ENCODE measurements around the gene TFF3. TPM values are rescaled to one million over a fixed set of nuclear protein-coding genes. Genes with fewer than 3 reads are reported as not detected.
A peak's percentile ranks its signal among the peaks of the same experiment; 100 is the strongest.

Gene TFF3
- total and polyA plus RNA-seq, 10 of the 15 experiments (the other 5 are each of a cell fraction or from before 2014, with no cell fraction given): not detected

GRCh38 chr21:42285569-42286245 is 29.5 kb downstream of the TFF3 start (continued):
- TF ChIP-seq, protein P1, sequence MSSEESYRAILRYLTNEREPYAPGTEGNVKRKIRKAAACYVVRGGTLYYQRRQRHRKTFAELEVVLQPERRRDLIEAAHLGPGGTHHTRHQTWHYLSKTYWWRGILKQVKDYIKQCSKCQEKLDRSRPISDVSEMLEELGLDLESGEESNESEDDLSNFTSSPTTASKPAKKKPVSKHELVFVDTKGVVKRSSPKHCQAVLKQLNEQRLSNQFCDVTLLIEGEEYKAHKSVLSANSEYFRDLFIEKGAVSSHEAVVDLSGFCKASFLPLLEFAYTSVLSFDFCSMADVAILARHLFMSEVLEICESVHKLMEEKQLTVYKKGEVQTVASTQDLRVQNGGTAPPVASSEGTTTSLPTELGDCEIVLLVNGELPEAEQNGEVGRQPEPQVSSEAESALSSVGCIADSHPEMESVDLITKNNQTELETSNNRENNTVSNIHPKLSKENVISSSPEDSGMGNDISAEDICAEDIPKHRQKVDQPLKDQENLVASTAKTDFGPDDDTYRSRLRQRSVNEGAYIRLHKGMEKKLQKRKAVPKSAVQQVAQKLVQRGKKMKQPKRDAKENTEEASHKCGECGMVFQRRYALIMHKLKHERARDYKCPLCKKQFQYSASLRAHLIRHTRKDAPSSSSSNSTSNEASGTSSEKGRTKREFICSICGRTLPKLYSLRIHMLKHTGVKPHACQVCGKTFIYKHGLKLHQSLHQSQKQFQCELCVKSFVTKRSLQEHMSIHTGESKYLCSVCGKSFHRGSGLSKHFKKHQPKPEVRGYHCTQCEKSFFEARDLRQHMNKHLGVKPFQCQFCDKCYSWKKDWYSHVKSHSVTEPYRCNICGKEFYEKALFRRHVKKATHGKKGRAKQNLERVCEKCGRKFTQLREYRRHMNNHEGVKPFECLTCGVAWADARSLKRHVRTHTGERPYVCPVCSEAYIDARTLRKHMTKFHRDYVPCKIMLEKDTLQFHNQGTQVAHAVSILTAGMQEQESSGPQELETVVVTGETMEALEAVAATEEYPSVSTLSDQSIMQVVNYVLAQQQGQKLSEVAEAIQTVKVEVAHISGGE (CRISPR knock-in tag; IDR thresholded peaks at IDR 0.05): no peak
- TF ChIP-seq EGR1 (IDR thresholded peaks at IDR 0.05; ENCODE audit: borderline replicate concordance in 1 of 2, low read depth in 2 of 2, low read length in 2 of 2) (peak in 1 of 2 experiments; percentile 35; a peak in 1 of 3 replicates), USF2 (IDR thresholded peaks at IDR 0.05; ENCODE audit: borderline replicate concordance, low read depth, low read length) (no peak), HDAC6 (IDR thresholded peaks at IDR 0.05; ENCODE audit: unreplicated experiment) (no peak), BCL11A (IDR thresholded peaks at IDR 0.05; ENCODE audit: low read depth, low read length) (no peak; the same call in 1 of the 2 replicates), MEF2A (IDR thresholded peaks at IDR 0.05; ENCODE audit: insufficient read depth, low read depth, low read length) (peak; percentile 88), RUNX3 (IDR thresholded peaks at IDR 0.05; ENCODE audit: low read length) (peak; percentile 74), TAF1 (IDR thresholded peaks at IDR 0.05; ENCODE audit: borderline replicate concordance, low read depth, low read length) (no peak), MTA3 (IDR thresholded peaks at IDR 0.05; ENCODE audit: borderline replicate concordance, low read length) (no peak; the same call in 1 of the 2 replicates), SRF (IDR thresholded peaks at IDR 0.05; ENCODE audit: low read depth in 2 of 2, low read length in 2 of 2) (no peak), PAX5 (IDR thresholded peaks at IDR 0.05; ENCODE audit: borderline replicate concordance, low read depth, low read length) (no peak; the same call in 1 of the 2 replicates), FOXM1 (IDR thresholded peaks at IDR 0.05; ENCODE audit: low read depth, low read length) (no peak), SREBF1 (IDR thresholded peaks at IDR 0.05; ENCODE audit: low read length) (no peak), SUPT20H (IDR thresholded peaks at IDR 0.05; ENCODE audit: borderline replicate concordance, control insufficient read depth, low read depth, low read length) (no peak), ELK1 (IDR thresholded peaks at IDR 0.05; ENCODE audit: low read depth, low read length) (no peak), E2F4 (IDR thresholded peaks at IDR 0.05; ENCODE audit: low read depth, low read length) (no peak), IKZF1 (conservative IDR thresholded peaks at IDR 0.05) (no peak; the same call in 1 of the 2 replicates), E4F1 (IDR thresholded peaks at IDR 0.05; ENCODE audit: borderline replicate concordance, partially characterized antibody) (no peak), NFYB (IDR thresholded peaks at IDR 0.05; ENCODE audit: insufficient read depth, low read depth, low read length) (no peak)

Measured in GM12878 (cell line).